ENCODE data around the gene RYR2.

DNA sequence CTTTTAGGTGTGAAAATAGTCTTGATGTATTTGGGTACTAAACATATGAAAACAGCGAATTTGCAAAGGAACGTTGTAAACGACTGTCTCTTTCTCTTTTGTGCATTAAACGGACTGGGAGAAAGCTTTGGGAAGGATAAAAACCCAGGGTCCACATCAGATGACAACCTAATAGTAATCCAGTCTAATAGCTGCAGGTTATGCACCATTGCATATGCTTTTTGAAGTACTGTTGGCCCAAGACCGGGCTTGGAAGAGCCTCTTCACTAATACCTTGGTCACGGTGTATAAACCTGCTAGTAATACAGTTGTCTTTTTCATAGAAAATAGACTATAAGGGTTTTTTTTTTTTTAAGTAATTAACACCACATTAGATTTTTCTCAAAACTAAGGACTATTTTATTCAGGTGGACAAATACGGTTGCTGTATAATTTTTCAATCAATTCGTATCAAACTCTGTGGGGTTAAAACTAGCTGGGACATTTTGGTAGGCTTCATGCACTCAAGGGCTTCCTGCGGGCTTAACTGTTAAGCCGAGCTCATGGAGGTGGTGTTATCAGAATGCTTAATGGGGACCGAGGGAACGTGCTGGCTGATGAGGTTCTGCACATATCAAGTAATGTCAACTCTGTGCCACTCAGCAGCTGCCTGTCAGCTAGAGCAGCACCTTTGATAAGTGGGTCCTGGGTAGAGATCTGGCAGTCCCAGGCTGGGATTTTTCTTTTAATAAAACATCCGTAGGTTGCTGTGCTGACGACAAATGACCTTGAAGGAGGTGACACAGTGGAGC is 2.1 kb downstream of the RYR2 start:
- TF ChIP-seq, protein P1, sequence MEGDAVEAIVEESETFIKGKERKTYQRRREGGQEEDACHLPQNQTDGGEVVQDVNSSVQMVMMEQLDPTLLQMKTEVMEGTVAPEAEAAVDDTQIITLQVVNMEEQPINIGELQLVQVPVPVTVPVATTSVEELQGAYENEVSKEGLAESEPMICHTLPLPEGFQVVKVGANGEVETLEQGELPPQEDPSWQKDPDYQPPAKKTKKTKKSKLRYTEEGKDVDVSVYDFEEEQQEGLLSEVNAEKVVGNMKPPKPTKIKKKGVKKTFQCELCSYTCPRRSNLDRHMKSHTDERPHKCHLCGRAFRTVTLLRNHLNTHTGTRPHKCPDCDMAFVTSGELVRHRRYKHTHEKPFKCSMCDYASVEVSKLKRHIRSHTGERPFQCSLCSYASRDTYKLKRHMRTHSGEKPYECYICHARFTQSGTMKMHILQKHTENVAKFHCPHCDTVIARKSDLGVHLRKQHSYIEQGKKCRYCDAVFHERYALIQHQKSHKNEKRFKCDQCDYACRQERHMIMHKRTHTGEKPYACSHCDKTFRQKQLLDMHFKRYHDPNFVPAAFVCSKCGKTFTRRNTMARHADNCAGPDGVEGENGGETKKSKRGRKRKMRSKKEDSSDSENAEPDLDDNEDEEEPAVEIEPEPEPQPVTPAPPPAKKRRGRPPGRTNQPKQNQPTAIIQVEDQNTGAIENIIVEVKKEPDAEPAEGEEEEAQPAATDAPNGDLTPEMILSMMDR (IDR thresholded peaks at IDR 0.05), result no peak
- no peak for TF ChIP-seq POLR2A (IDR thresholded peaks at IDR 0.05)
